Stimulated activated CD4-positive, alpha-beta T cell treated with anti-CD3 and anti-CD28 coated beads, Interleukin-15, amount 100 ng/mL, for 48 hours (primary cell): ENCODE results near the gene HOMER3.
"Not testable (repeated sequence)": the region's sequence is repeated elsewhere in the genome, so short reads cannot be mapped to it uniquely, and the experiment has no call there.

Source experiments
- DNase-seq, 2 donors: peaks; one replicate each; pipeline ENCODE4 v3.0.0-alpha.2; 2020; ENCODE audit warnings: low read depth in 2 of 2

Gene HOMER3

GRCh38 chr19:18954094-18954493 lies 13.1 kb upstream of the HOMER3 start:
- DNase-seq, result no peak

GRCh38 chr19:18952364-18953003 lies 11.5 kb upstream of the HOMER3 start:
- not testable (repeated sequence) for DNase-seq

GRCh38 chr19:18951721-18952281 lies 10.8 kb upstream of the HOMER3 start:
- no peak for DNase-seq

- DNase-seq, result no peak
Observed at GRCh38 chr19:18949858-18950257, 8.8 kb upstream of the HOMER3 start.

- DNase-seq, result no peak
Observed at GRCh38 chr19:18948976-18949356, 7.9 kb upstream of the HOMER3 start.

- no peak for DNase-seq
Observed at GRCh38 chr19:18948075-18948975, 7.3 kb upstream of the HOMER3 start.

- no peak for DNase-seq
Observed at GRCh38 chr19:18946918-18947317, 5.9 kb upstream of the HOMER3 start.

GRCh38 chr19:18946335-18946734 lies 5.3 kb upstream of the HOMER3 start:
- DNase-seq, result no peak

- no peak for DNase-seq
Observed at GRCh38 chr19:18945297-18945696, 4.3 kb upstream of the HOMER3 start.

- no peak for DNase-seq
Observed at GRCh38 chr19:18943465-18943864, 2.4 kb upstream of the HOMER3 start.

- no peak for DNase-seq
Observed at GRCh38 chr19:18942692-18943091, 1.7 kb upstream of the HOMER3 start.

- DNase-seq, result no peak
Observed at GRCh38 chr19:18941628-18942354, 774 bp upstream of the HOMER3 start.

- no peak for DNase-seq
Observed at GRCh38 chr19:18939922-18940768, 872 bp downstream of the HOMER3 start.

- DNase-seq, result no peak
Observed at GRCh38 chr19:18939163-18939562, 1.9 kb downstream of the HOMER3 start.

GRCh38 chr19:18933297-18933696 lies 7.7 kb downstream of the HOMER3 start:
- no peak for DNase-seq

- peak; percentile 82 to 89 for DNase-seq
Observed at GRCh38 chr19:18932216-18932841, 8.7 kb downstream of the HOMER3 start.

GRCh38 chr19:18931316-18932162 lies 9.5 kb downstream of the HOMER3 start:
- no peak for DNase-seq

- DNase-seq, result no peak
Observed at GRCh38 chr19:18929311-18929710, 11.7 kb downstream of the HOMER3 start.

- DNase-seq, result no peak
Observed at GRCh38 chr19:18928018-18928805, 12.8 kb downstream of the HOMER3 start.
